Muscle of leg (tissue), 11 donors: Measurements from ENCODE around the gene ZNF805. TPM values are rescaled to one million over a fixed set of nuclear protein-coding genes. Genes with fewer than 3 reads are reported as not detected.
"Not testable (repeated sequence)": the region's sequence is repeated elsewhere in the genome, so short reads cannot be mapped to it uniquely, and the experiment has no call there.

Experiments used
- DNase-seq: peaks from one replicate; pipeline ENCODE4 v3.0.0; 2013
- H3K27ac ChIP-seq: one replicate; pipeline ENCODE4 v1.5.1; 2013; ENCODE audit warnings: mild to moderate bottlenecking, low read length, control low read depth
- H3K27me3 ChIP-seq: one replicate; pipeline ENCODE4 v1.6.1; 2013; ENCODE audit warnings: low read length; ENCODE audit not compliant: control insufficient read depth, insufficient read depth
- H3K36me3 ChIP-seq: one replicate; pipeline ENCODE4 v1.6.1; 2013; ENCODE audit warnings: low read length; ENCODE audit not compliant: control insufficient read depth, insufficient read depth
- H3K4me1 ChIP-seq: one replicate; pipeline ENCODE4 v1.6.1; 2013; ENCODE audit warnings: low read length; ENCODE audit not compliant: control insufficient read depth, insufficient read depth
- H3K4me3 ChIP-seq: one replicate; pipeline ENCODE4 v1.5.1; 2013; ENCODE audit warnings: low read length, control low read depth
- H3K9me3 ChIP-seq: replicated peaks from 2 replicates; pipeline ENCODE4 v1.6.1; 2013; ENCODE audit warnings: low read depth, low read length; ENCODE audit not compliant: control insufficient read depth
- WGBS: methylation state at CpG from one replicate; pipeline ENCODE4 v1.1.5; 2013; ENCODE audit warnings: missing lambda C conversion rate; ENCODE audit not compliant: insufficient coverage; 5-methylcytosine and 5-hydroxymethylcytosine counted together
- polyA plus RNA-seq, 8 donors: library from polyadenylated mRNA; unstranded; fragments of 120-200 nt; gene quantifications; one replicate each; pipeline versions ENCODE4 v1.2.1 to v1.2.3, GENCODE V29; 2013; ENCODE audit warnings: inconsistent platforms in 1 of 8, low replicate concordance in 1 of 8; ENCODE audit not compliant: insufficient read length in 8 of 8, insufficient read depth in 1 of 8
- total RNA-seq: library from RNA; stranded (reverse); fragments of 120-200 nt; gene quantifications from one replicate; pipeline ENCODE4 v1.2.4, GENCODE V29; 2013

ZNF805 gene
- total and polyA plus RNA-seq, 9 donors, result 2.8 to 23.3 (median 4.5) TPM

GRCh38 chr19:57231686-57232085 lies 8.7 kb upstream of the ZNF805 start:
- Histone ChIP-seq H3K27ac (no peak overlapping the region), H3K27me3 (no peaks in the 10 kb centered on the region), H3K4me1 (no peaks in the 10 kb centered on the region), H3K9me3 (no peaks in the 10 kb centered on the region), H3K36me3 (no peaks in the 10 kb centered on the region), H3K4me3 (no peak overlapping the region)
- WGBS, result 47% methylated on average over 3 of the region's 9 CpGs
- no peak for DNase-seq

GRCh38 chr19:57233207-57233606 lies 7.2 kb upstream of the ZNF805 start:
- no CpG with 5 or more reads among the region's 1 CpG for WGBS

DNA sequence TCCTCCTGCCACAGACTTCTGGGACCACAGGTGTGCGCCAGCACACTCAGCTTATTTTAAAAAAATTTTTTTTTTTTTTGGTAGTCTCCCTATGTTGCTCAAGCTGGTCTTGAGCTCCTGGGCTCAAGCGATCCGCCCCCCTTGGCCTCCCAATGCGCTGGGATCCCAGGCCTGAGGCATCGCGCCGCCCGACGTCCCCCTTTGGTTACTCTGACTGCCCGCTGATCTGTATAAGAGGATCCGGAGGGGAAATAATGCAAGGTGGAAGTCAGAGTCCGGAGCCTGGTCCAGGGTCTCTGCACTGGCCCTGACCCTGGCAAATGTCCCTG lies 486 bp upstream of the ZNF805 start:
- no peaks in the 10 kb centered on the region for H3K9me3 ChIP-seq
- WGBS, result 7% methylated on average over 8 of the region's 12 CpGs
- H3K4me3 ChIP-seq, result peak overlapping the region; percentile 93
- no peaks in the 10 kb centered on the region for H3K27me3 ChIP-seq
- H3K4me1 ChIP-seq, result peaks cover 17% of the 10 kb centered on the region
- H3K27ac ChIP-seq, result peak overlapping the region; percentile 92
- no peak for DNase-seq
- H3K36me3 ChIP-seq, result peaks cover 12% of the 10 kb centered on the region

More at GRCh38 chr19:57233207-57233606, 7.2 kb upstream of the ZNF805 start:
- H3K36me3 ChIP-seq, result no peaks in the 10 kb centered on the region
- DNase-seq, result no peak
- H3K27ac ChIP-seq, result no peak overlapping the region
- no peaks in the 10 kb centered on the region for H3K9me3 ChIP-seq
- H3K4me3 ChIP-seq, result no peak overlapping the region
- no peaks in the 10 kb centered on the region for H3K4me1 ChIP-seq
- no peaks in the 10 kb centered on the region for H3K27me3 ChIP-seq

DNA sequence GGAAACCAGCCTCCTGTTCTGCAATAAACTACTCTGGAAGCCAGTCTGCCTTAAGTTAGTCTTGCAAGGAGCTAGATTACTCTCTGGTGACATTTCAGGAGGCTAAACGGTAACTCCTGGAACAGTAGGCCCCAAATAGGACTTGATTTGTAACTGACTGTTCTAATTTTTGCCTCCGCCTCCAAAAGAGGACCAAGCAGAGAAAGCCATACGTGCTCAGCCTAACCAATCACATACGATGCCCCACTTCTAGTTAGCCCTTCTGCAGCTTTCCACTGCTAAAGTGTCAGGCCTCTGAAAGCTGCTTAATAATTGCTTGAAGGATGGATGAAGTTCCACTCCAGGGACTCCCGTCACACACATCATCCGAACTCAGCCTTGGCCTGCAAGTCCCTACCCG lies 744 bp downstream of the ZNF805 start:
- peaks cover 22% of the 10 kb centered on the region for H3K36me3 ChIP-seq
- peak overlapping the region; percentile 92 for H3K27ac ChIP-seq
- peak overlapping the region; percentile 93 for H3K4me3 ChIP-seq
- H3K27me3 ChIP-seq, result no peaks in the 10 kb centered on the region
- DNase-seq, result peak; percentile 46
- 39% methylated on average over 3 of the region's 7 CpGs for WGBS
- peaks cover 17% of the 10 kb centered on the region for H3K4me1 ChIP-seq
- no peaks in the 10 kb centered on the region for H3K9me3 ChIP-seq

GRCh38 chr19:57242821-57243220 lies 2.4 kb downstream of the ZNF805 start:
- H3K36me3 ChIP-seq, result peaks cover 31% of the 10 kb centered on the region
- no peak for DNase-seq
- peaks cover 17% of the 10 kb centered on the region for H3K4me1 ChIP-seq
- WGBS, result 100% methylated on average over 1 of the region's 5 CpGs
- no peaks in the 10 kb centered on the region for H3K9me3 ChIP-seq
- H3K4me3 ChIP-seq, result no peak overlapping the region
- H3K27ac ChIP-seq, result no peak overlapping the region
- no peaks in the 10 kb centered on the region for H3K27me3 ChIP-seq

GRCh38 chr19:57244513-57244912 lies 4.1 kb downstream of the ZNF805 start:
- Histone ChIP-seq H3K27me3 (no peaks in the 10 kb centered on the region), H3K4me3 (no peak overlapping the region), H3K4me1 (peaks cover 17% of the 10 kb centered on the region), H3K27ac (no peak overlapping the region), H3K9me3 (no peaks in the 10 kb centered on the region), H3K36me3 (peaks cover 43% of the 10 kb centered on the region)
- no peak for DNase-seq
- WGBS, result 92% methylated on average over 2 of the region's 5 CpGs

- Histone ChIP-seq H3K27ac (no peak overlapping the region), H3K36me3 (peaks cover 46% of the 10 kb centered on the region), H3K27me3 (no peaks in the 10 kb centered on the region), H3K4me3 (no peak overlapping the region), H3K9me3 (no peaks in the 10 kb centered on the region), H3K4me1 (peaks cover 14% of the 10 kb centered on the region)
- DNase-seq, result no peak
- WGBS, result no CpG with 5 or more reads among the region's 5 CpGs
Measured at GRCh38 chr19:57245066-57245465, 4.6 kb downstream of the ZNF805 start.

DNA sequence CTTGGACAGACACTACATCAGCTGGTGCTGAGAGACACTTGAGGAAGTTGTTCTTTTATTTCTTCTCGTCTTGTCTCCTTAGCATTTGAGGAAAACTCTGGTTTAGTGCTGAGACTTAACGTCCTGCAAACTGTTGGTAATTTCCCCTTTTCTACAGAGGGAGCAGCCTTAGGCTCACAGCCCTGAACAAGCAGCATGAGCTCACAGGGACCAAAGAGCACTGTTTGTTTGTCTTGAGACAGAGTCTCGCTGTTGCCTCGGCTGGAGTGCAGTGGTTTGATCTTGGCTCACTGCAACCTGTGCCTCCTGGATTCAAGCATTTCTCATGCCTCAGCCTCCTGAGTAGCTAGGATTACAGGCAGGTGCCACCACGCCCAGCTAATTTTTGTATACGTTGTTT lies 5.5 kb downstream of the ZNF805 start:
- H3K27me3 ChIP-seq, result no peaks in the 10 kb centered on the region
- no peak overlapping the region for H3K27ac ChIP-seq
- peaks cover 51% of the 10 kb centered on the region for H3K36me3 ChIP-seq
- no peaks in the 10 kb centered on the region for H3K9me3 ChIP-seq
- H3K4me1 ChIP-seq, result peaks cover 13% of the 10 kb centered on the region
- WGBS, result 61% methylated on average over 3 of the region's 6 CpGs
- DNase-seq, result no peak
- no peak overlapping the region for H3K4me3 ChIP-seq

GRCh38 chr19:57248646-57249045 lies 8.2 kb downstream of the ZNF805 start:
- Histone ChIP-seq H3K27ac (no peak overlapping the region), H3K4me3 (no peak overlapping the region), H3K4me1 (no peaks in the 10 kb centered on the region), H3K36me3 (peaks cover 70% of the 10 kb centered on the region), H3K9me3 (no peaks in the 10 kb centered on the region), H3K27me3 (no peaks in the 10 kb centered on the region)
- DNase-seq, result no peak
- 100% methylated on average over 2 of the region's 6 CpGs for WGBS

- Histone ChIP-seq H3K36me3 (peaks cover 69% of the 10 kb centered on the region), H3K27ac (no peak overlapping the region), H3K4me1 (no peaks in the 10 kb centered on the region), H3K9me3 (no peaks in the 10 kb centered on the region), H3K27me3 (no peaks in the 10 kb centered on the region), H3K4me3 (no peak overlapping the region)
- no peak for DNase-seq
- WGBS, result no CpG with 5 or more reads among the region's 1 CpG
Measured at GRCh38 chr19:57249329-57249728, 8.9 kb downstream of the ZNF805 start.

GRCh38 chr19:57253767-57254166 lies 13.3 kb downstream of the ZNF805 start:
- WGBS, result 100% methylated on average over 1 of the region's 11 CpGs
- H3K27me3 ChIP-seq, H3K4me1 ChIP-seq, DNase-seq, H3K9me3 ChIP-seq, H3K4me3 ChIP-seq, H3K27ac ChIP-seq: not testable (repeated sequence)
- H3K36me3 ChIP-seq, result peaks cover 40% of the 10 kb centered on the region
